Measurements from ENCODE around the gene EXOC4.

EXOC4 gene

GRCh38 chr7:133369130-133369529 lies 116.3 kb downstream of the EXOC4 start:
- H3K36me3 ChIP-seq (ENCODE audit: control insufficient read depth in 2 of 2, insufficient read depth in 2 of 2, low read length in 2 of 2) = no peaks in the 10 kb centered on the region

DNA sequence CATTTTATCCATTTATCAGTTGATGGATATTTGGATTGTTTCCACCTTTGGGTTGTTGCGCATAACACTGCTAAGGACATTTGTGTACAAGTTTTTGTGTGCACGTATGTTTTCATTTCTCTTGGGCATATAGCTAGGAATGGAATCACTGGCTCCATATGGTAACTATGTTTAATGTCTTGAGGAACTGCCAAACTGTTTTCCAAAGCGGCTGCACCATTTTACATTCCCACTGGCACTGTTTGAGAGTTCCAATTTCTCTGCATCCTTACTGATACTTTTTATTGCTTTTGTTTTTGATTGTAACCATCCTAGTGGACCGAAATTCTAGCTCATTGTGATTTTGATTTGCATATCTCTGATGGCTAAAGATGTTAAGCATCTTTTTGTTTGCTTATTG lies 118.7 kb downstream of the EXOC4 start:
- H3K27ac ChIP-seq (ENCODE audit: low read depth in 2 of 2, low read length in 2 of 2) = no peak overlapping the region
- H3K27me3 ChIP-seq (ENCODE audit: control insufficient read depth in 2 of 2, insufficient read depth in 2 of 2, low read length in 2 of 2) = no peaks in the 10 kb centered on the region
- no peak overlapping the region for H3K9ac ChIP-seq (ENCODE audit: low read depth in 1 of 2, low read length in 2 of 2)

More at GRCh38 chr7:133369130-133369529, 116.3 kb downstream of the EXOC4 start:
- no peaks in the 10 kb centered on the region for H3K9me3 ChIP-seq (ENCODE audit: control insufficient read depth in 2 of 2, low read length in 2 of 2)
- H3K4me3 ChIP-seq (ENCODE audit: low read length in 2 of 2) = no peak overlapping the region
- no peaks in the 10 kb centered on the region for H3K27me3 ChIP-seq (ENCODE audit: control insufficient read depth in 2 of 2, insufficient read depth in 2 of 2, low read length in 2 of 2)
- H3K4me1 ChIP-seq (ENCODE audit: control insufficient read depth in 2 of 2, insufficient read depth in 2 of 2, low read length in 2 of 2) = no peaks in the 10 kb centered on the region
- no peak overlapping the region for H3K9ac ChIP-seq (ENCODE audit: low read depth in 1 of 2, low read length in 2 of 2)
- no peak overlapping the region for H3K27ac ChIP-seq (ENCODE audit: low read depth in 2 of 2, low read length in 2 of 2)

GRCh38 chr7:133372337-133372736 lies 119.5 kb downstream of the EXOC4 start:
- Histone ChIP-seq H3K9me3 (ENCODE audit: control insufficient read depth in 2 of 2, low read length in 2 of 2) (no peaks in the 10 kb centered on the region), H3K27me3 (ENCODE audit: control insufficient read depth in 2 of 2, insufficient read depth in 2 of 2, low read length in 2 of 2) (no peaks in the 10 kb centered on the region), H3K4me1 (ENCODE audit: control insufficient read depth in 2 of 2, insufficient read depth in 2 of 2, low read length in 2 of 2) (no peaks in the 10 kb centered on the region), H3K4me3 (ENCODE audit: low read length in 2 of 2) (no peak overlapping the region), H3K36me3 (ENCODE audit: control insufficient read depth in 2 of 2, insufficient read depth in 2 of 2, low read length in 2 of 2) (peaks cover 0 to 6% of the 10 kb centered on the region in 2 donors), H3K27ac (ENCODE audit: low read depth in 2 of 2, low read length in 2 of 2) (no peak overlapping the region), H3K9ac (ENCODE audit: low read depth in 1 of 2, low read length in 2 of 2) (no peak overlapping the region)

More for the DNA sequence above, 118.7 kb downstream of the EXOC4 start:
- no peaks in the 10 kb centered on the region for H3K9me3 ChIP-seq (ENCODE audit: control insufficient read depth in 2 of 2, low read length in 2 of 2)
- no peak overlapping the region for H3K4me3 ChIP-seq (ENCODE audit: low read length in 2 of 2)
- H3K36me3 ChIP-seq (ENCODE audit: control insufficient read depth in 2 of 2, insufficient read depth in 2 of 2, low read length in 2 of 2) = peaks cover 0 to 3% of the 10 kb centered on the region in 2 donors
- no peaks in the 10 kb centered on the region for H3K4me1 ChIP-seq (ENCODE audit: control insufficient read depth in 2 of 2, insufficient read depth in 2 of 2, low read length in 2 of 2)

DNA sequence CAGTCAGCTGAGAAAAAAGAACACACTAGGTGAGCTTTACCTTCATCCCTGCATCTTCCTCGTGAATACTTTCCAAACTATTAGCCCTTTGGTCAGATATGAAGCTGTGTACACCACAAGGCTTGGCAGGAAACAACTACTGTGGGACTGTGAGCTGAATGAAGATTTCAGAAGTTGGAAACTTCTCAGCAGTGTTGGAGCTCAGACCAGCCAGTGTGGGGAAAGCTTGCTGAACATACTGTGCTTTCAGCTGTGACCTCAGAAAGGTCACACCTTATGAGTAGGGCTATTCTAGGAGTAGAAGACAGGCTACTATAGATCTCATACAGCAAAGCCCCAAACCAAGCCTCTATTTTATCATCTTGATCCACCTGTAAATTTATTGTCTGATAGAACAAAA lies 123.6 kb downstream of the EXOC4 start:
- no peak overlapping the region for H3K27ac ChIP-seq (ENCODE audit: low read depth in 2 of 2, low read length in 2 of 2)
- H3K4me3 ChIP-seq (ENCODE audit: low read length in 2 of 2) = no peak overlapping the region
- H3K9ac ChIP-seq (ENCODE audit: low read depth in 1 of 2, low read length in 2 of 2) = no peak overlapping the region
- H3K9me3 ChIP-seq (ENCODE audit: control insufficient read depth in 2 of 2, low read length in 2 of 2) = no peaks in the 10 kb centered on the region
- H3K4me1 ChIP-seq (ENCODE audit: control insufficient read depth in 2 of 2, insufficient read depth in 2 of 2, low read length in 2 of 2) = no peaks in the 10 kb centered on the region
- H3K27me3 ChIP-seq (ENCODE audit: control insufficient read depth in 2 of 2, insufficient read depth in 2 of 2, low read length in 2 of 2) = no peaks in the 10 kb centered on the region
- peaks cover 0 to 8% of the 10 kb centered on the region in 2 donors for H3K36me3 ChIP-seq (ENCODE audit: control insufficient read depth in 2 of 2, insufficient read depth in 2 of 2, low read length in 2 of 2)

DNA sequence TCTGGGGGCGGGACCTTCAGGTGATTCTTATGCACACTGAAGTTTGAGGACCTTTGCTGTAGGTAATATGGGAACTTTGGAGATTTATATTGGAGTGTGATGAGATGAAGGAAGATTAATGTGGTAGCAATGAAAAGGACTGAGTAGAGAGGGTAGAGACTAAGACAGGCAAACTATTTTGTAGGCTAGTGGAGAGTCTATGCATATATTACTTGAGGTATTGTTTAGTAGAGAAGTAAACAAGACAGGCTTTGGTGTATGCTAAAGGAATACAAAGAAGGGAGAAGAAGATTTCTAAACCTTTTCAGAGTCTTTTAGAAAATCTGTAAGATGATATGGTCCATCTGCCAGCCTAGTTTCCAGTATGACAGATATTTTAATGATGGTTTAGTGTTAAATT lies 129.1 kb downstream of the EXOC4 start:
- peaks cover 0 to 2% of the 10 kb centered on the region in 2 donors for H3K36me3 ChIP-seq (ENCODE audit: control insufficient read depth in 2 of 2, insufficient read depth in 2 of 2, low read length in 2 of 2)
- H3K27me3 ChIP-seq (ENCODE audit: control insufficient read depth in 2 of 2, insufficient read depth in 2 of 2, low read length in 2 of 2) = no peaks in the 10 kb centered on the region
- H3K4me1 ChIP-seq (ENCODE audit: control insufficient read depth in 2 of 2, insufficient read depth in 2 of 2, low read length in 2 of 2) = no peaks in the 10 kb centered on the region
- H3K9me3 ChIP-seq (ENCODE audit: control insufficient read depth in 2 of 2, low read length in 2 of 2) = no peaks in the 10 kb centered on the region
- no peak overlapping the region for H3K27ac ChIP-seq (ENCODE audit: low read depth in 2 of 2, low read length in 2 of 2)
- H3K4me3 ChIP-seq (ENCODE audit: low read length in 2 of 2) = no peak overlapping the region
- H3K9ac ChIP-seq (ENCODE audit: low read depth in 1 of 2, low read length in 2 of 2) = no peak overlapping the region

DNA sequence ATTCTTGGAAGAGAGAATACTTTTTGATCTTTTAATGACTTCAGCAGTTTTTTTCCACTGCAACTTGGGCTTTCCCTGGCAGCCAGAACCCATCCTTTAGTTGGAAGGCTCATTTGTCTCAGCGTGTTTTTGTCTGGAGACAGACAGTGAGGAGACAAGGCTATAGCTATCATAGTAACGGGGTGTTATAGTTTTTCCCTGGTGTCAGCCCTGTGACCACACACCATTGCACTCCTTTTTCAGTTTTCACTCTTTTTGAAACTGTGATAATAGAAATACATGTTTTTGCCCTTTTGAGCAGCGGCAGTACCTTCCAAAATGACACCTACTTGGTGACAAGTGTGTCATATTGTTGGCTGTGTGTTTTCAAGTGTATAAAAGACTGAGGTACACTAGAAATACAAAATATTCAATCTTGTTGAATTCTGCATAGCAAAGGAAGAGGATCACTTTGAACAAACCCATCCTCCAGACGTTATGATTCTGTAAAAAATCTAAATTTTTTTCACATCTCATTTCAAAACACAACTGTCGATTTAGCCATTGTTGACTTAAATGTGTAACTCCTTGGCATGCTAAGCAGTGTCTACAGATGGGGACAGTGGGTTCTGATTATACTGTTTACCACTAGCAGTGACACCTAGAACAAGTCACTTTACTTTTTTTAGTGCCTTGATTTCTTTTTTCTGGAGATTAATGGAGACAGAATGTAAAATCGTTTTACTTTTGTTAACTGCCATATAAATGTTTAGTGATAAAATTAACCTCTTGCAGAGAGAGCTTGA lies 130.1 kb downstream of the EXOC4 start:
- H3K9me3 ChIP-seq (ENCODE audit: control insufficient read depth in 2 of 2, low read length in 2 of 2) = no peaks in the 10 kb centered on the region
- no peaks in the 10 kb centered on the region for H3K4me1 ChIP-seq (ENCODE audit: control insufficient read depth in 2 of 2, insufficient read depth in 2 of 2, low read length in 2 of 2)
- H3K27me3 ChIP-seq (ENCODE audit: control insufficient read depth in 2 of 2, insufficient read depth in 2 of 2, low read length in 2 of 2) = no peaks in the 10 kb centered on the region

DNA sequence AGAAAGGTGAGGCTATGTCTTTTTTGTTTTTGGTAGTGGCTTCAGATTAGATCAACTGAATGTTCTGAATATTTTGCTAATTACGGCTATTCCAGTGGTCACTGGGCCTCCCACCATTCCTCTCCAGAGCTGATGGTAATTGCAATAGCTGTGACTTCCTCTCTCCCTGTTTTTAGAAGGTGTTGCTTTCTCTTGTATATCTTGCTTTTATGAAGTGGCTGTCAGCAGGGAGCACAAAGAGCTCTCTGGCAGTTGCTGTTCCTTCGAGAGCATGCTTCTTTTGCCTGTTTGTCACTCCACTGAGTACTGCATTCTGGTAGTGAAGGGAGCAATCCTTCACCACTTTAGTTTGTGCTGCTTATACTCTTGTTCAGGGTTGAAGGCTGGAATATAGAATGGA lies 133.3 kb downstream of the EXOC4 start:
- no peak overlapping the region for H3K9ac ChIP-seq (ENCODE audit: low read depth in 1 of 2, low read length in 2 of 2)
- no peaks in the 10 kb centered on the region for H3K36me3 ChIP-seq (ENCODE audit: control insufficient read depth in 2 of 2, insufficient read depth in 2 of 2, low read length in 2 of 2)
- no peaks in the 10 kb centered on the region for H3K27me3 ChIP-seq (ENCODE audit: control insufficient read depth in 2 of 2, insufficient read depth in 2 of 2, low read length in 2 of 2)
- no peak overlapping the region for H3K4me3 ChIP-seq (ENCODE audit: low read length in 2 of 2)
- H3K4me1 ChIP-seq (ENCODE audit: control insufficient read depth in 2 of 2, insufficient read depth in 2 of 2, low read length in 2 of 2) = no peaks in the 10 kb centered on the region
- H3K9me3 ChIP-seq (ENCODE audit: control insufficient read depth in 2 of 2, low read length in 2 of 2) = no peaks in the 10 kb centered on the region
- no peak overlapping the region for H3K27ac ChIP-seq (ENCODE audit: low read depth in 2 of 2, low read length in 2 of 2)

More for the DNA sequence above, 130.1 kb downstream of the EXOC4 start:
- Histone ChIP-seq H3K9ac (ENCODE audit: low read depth in 1 of 2, low read length in 2 of 2) (no peak overlapping the region), H3K4me3 (ENCODE audit: low read length in 2 of 2) (no peak overlapping the region), H3K36me3 (ENCODE audit: control insufficient read depth in 2 of 2, insufficient read depth in 2 of 2, low read length in 2 of 2) (peaks cover 0 to 2% of the 10 kb centered on the region in 2 donors), H3K27ac (ENCODE audit: low read depth in 2 of 2, low read length in 2 of 2) (no peak overlapping the region)

DNA sequence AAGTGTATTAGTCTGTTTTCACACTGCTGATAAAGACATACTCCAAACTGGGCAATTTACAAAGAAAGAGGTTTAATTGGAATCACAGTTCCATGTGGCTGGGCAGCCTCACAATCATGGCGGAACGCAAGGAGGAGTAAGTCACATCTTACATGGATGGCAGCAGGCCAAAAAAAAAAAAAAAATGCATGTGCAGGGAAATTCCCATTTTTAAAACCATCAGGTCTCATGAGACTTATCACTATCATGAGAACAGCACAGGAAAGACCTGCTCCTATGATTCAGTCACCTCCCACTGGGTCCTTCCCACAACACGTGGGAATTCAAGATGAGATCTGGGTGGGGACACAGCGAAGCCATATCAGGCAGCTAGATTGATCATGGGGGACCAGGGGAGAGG lies 136.8 kb downstream of the EXOC4 start:
- H3K9me3 ChIP-seq (ENCODE audit: control insufficient read depth in 2 of 2, low read length in 2 of 2) = no peaks in the 10 kb centered on the region
- no peaks in the 10 kb centered on the region for H3K36me3 ChIP-seq (ENCODE audit: control insufficient read depth in 2 of 2, insufficient read depth in 2 of 2, low read length in 2 of 2)
- H3K9ac ChIP-seq (ENCODE audit: low read depth in 1 of 2, low read length in 2 of 2) = no peak overlapping the region
- no peak overlapping the region for H3K27ac ChIP-seq (ENCODE audit: low read depth in 2 of 2, low read length in 2 of 2)
- no peaks in the 10 kb centered on the region for H3K4me1 ChIP-seq (ENCODE audit: control insufficient read depth in 2 of 2, insufficient read depth in 2 of 2, low read length in 2 of 2)
- no peaks in the 10 kb centered on the region for H3K27me3 ChIP-seq (ENCODE audit: control insufficient read depth in 2 of 2, insufficient read depth in 2 of 2, low read length in 2 of 2)
- no peak overlapping the region for H3K4me3 ChIP-seq (ENCODE audit: low read length in 2 of 2)

DNA sequence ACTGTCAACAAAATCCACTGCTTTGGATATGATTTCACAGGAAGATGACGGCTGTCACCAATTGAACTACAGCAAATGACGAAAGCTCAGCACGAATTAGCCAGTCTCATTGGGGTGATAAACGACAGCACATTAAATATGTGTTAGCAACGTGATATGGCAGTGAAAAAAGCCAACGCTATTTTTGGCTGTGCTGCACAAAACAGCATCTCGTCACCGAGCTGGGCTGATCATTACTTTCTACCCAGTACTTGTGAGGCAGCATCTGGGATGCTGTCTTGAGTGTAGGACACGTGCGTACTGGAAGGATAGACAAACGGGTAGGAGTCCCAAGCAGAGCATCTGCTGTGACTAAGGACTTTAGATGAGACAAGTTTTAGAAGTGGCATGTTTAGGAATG lies 138.3 kb downstream of the EXOC4 start:
- Histone ChIP-seq H3K4me1 (ENCODE audit: control insufficient read depth in 2 of 2, insufficient read depth in 2 of 2, low read length in 2 of 2) (no peaks in the 10 kb centered on the region), H3K9ac (ENCODE audit: low read depth in 1 of 2, low read length in 2 of 2) (no peak overlapping the region), H3K4me3 (ENCODE audit: low read length in 2 of 2) (no peak overlapping the region), H3K27ac (ENCODE audit: low read depth in 2 of 2, low read length in 2 of 2) (no peak overlapping the region), H3K36me3 (ENCODE audit: control insufficient read depth in 2 of 2, insufficient read depth in 2 of 2, low read length in 2 of 2) (no peaks in the 10 kb centered on the region), H3K27me3 (ENCODE audit: control insufficient read depth in 2 of 2, insufficient read depth in 2 of 2, low read length in 2 of 2) (no peaks in the 10 kb centered on the region), H3K9me3 (ENCODE audit: control insufficient read depth in 2 of 2, low read length in 2 of 2) (no peaks in the 10 kb centered on the region)

DNA sequence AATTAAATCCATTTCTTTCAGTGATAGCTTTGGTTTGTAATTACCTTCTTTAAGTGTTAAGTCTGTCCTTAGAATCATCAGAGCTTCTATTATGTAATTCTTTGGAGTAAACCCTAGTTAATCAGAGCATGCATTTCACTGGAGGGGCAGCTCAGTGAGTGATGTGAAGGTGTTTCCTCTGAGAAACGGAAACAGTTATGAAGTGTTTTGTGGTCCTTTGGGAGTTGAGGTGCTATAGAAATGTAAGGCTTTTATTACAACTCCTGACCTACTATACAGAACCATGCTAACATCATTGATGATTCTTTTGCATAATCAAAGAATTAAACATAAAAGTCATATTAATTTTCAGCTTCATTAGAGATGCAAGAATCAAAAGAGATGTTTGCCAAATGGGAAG lies 141.5 kb downstream of the EXOC4 start:
- Histone ChIP-seq H3K27ac (ENCODE audit: low read depth in 2 of 2, low read length in 2 of 2) (no peak overlapping the region), H3K4me3 (ENCODE audit: low read length in 2 of 2) (no peak overlapping the region), H3K9ac (ENCODE audit: low read depth in 1 of 2, low read length in 2 of 2) (no peak overlapping the region), H3K9me3 (ENCODE audit: control insufficient read depth in 2 of 2, low read length in 2 of 2) (no peaks in the 10 kb centered on the region), H3K36me3 (ENCODE audit: control insufficient read depth in 2 of 2, insufficient read depth in 2 of 2, low read length in 2 of 2) (no peaks in the 10 kb centered on the region), H3K27me3 (ENCODE audit: control insufficient read depth in 2 of 2, insufficient read depth in 2 of 2, low read length in 2 of 2) (no peaks in the 10 kb centered on the region), H3K4me1 (ENCODE audit: control insufficient read depth in 2 of 2, insufficient read depth in 2 of 2, low read length in 2 of 2) (no peaks in the 10 kb centered on the region)
